PC-3 (cell line): Measurements from ENCODE around the gene ATP5F1B.

Experiments used
- EZH2 ChIP-seq: fragments of 300-600 bp; sonication (generic); IDR thresholded peaks from one replicate; pipeline ENCODE4 v1.6.1; 2017; ENCODE audit warnings: antibody characterized with exemption, mild to moderate bottlenecking, low read length; ENCODE audit not compliant: unreplicated experiment
- TF ChIP-seq, protein P1 (sequence below): fragments of 300-600 bp; sonication (generic); conservative IDR thresholded peaks from 2 replicates; pipeline ENCODE4 v1.5.1; 2017; ENCODE audit warnings: antibody characterized with exemption, low read depth, mild to moderate bottlenecking, low read length

GRCh38 chr12:56596815-56597214, 49.0 kb downstream of the ATP5F1B start:
- TF ChIP-seq, protein P1, sequence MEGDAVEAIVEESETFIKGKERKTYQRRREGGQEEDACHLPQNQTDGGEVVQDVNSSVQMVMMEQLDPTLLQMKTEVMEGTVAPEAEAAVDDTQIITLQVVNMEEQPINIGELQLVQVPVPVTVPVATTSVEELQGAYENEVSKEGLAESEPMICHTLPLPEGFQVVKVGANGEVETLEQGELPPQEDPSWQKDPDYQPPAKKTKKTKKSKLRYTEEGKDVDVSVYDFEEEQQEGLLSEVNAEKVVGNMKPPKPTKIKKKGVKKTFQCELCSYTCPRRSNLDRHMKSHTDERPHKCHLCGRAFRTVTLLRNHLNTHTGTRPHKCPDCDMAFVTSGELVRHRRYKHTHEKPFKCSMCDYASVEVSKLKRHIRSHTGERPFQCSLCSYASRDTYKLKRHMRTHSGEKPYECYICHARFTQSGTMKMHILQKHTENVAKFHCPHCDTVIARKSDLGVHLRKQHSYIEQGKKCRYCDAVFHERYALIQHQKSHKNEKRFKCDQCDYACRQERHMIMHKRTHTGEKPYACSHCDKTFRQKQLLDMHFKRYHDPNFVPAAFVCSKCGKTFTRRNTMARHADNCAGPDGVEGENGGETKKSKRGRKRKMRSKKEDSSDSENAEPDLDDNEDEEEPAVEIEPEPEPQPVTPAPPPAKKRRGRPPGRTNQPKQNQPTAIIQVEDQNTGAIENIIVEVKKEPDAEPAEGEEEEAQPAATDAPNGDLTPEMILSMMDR: no peak
- no peak for TF ChIP-seq EZH2
